ENCODE measurements around the gene ZNF75A.

Gene ZNF75A

DNA sequence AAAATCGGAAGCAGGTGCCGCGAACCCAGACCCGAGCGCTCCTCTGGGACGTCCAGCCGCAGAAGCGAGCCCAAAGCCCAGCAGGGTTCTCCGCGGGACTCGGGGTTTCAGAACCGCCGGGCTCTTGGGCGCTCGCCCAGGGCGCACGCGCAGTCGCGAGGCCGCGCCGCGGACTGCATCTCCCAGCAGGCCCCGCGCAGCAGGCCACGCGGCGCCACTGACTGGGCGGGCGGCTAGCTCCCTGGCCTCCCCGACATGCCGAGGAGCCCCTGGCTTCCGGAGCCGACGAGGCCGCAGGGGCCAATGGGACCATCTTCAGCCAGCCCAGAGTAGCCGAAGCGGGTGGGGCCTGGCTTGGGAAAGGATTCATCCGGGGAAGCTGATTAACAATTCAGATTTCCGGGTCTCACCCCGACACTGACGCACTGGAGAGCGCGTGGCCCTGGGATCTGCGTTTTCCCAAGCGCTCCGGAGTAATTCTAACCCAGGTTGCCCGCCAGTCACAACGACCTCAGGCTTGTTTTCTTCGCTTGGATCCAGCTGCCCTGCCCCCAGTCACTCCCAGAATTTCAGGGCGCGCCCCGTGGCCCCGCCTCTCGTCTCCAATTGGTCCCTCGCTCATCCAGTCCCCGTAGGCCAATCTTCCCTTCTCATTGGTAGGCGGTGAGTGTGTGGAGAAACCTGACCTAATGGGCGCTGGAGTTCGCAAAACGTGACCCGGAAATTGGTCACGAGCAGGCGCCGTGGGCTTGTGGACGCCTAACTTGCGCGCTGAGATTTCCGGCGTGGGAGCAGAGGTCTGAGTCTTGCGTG, 22.4 kb upstream of the ZNF75A start, which contains the start of gene ZNF263 (continued):
- TF ChIP-seq, protein P1, sequence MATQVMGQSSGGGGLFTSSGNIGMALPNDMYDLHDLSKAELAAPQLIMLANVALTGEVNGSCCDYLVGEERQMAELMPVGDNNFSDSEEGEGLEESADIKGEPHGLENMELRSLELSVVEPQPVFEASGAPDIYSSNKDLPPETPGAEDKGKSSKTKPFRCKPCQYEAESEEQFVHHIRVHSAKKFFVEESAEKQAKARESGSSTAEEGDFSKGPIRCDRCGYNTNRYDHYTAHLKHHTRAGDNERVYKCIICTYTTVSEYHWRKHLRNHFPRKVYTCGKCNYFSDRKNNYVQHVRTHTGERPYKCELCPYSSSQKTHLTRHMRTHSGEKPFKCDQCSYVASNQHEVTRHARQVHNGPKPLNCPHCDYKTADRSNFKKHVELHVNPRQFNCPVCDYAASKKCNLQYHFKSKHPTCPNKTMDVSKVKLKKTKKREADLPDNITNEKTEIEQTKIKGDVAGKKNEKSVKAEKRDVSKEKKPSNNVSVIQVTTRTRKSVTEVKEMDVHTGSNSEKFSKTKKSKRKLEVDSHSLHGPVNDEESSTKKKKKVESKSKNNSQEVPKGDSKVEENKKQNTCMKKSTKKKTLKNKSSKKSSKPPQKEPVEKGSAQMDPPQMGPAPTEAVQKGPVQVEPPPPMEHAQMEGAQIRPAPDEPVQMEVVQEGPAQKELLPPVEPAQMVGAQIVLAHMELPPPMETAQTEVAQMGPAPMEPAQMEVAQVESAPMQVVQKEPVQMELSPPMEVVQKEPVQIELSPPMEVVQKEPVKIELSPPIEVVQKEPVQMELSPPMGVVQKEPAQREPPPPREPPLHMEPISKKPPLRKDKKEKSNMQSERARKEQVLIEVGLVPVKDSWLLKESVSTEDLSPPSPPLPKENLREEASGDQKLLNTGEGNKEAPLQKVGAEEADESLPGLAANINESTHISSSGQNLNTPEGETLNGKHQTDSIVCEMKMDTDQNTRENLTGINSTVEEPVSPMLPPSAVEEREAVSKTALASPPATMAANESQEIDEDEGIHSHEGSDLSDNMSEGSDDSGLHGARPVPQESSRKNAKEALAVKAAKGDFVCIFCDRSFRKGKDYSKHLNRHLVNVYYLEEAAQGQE (tag by site-specific recombination; IDR thresholded peaks at IDR 0.05): no peak; the same call in 1 of the 2 replicates
- TF ChIP-seq ZNF768 (tag by site-specific recombination; IDR thresholded peaks at IDR 0.05) (no peak), ZNF274 (IDR thresholded peaks at IDR 0.05; ENCODE audit: low read length) (no peak), ZNF274 (tag by site-specific recombination; IDR thresholded peaks at IDR 0.05; ENCODE audit: borderline replicate concordance) (no peak), ZNF239 (tag by site-specific recombination; IDR thresholded peaks at IDR 0.05) (no peak), IKZF3 (tag by site-specific recombination; IDR thresholded peaks at IDR 0.05) (peak; percentile 96), ZBTB7A (tag by site-specific recombination; IDR thresholded peaks at IDR 0.05; ENCODE audit: low read depth) (0 out of 2 replicates have a peak, but pooled peaks have one; percentile 14), ZBTB21 (tag by site-specific recombination; IDR thresholded peaks at IDR 0.05) (peak; percentile 57; the same call in 1 of the 2 replicates), ZNF311 (tag by site-specific recombination; IDR thresholded peaks at IDR 0.05; ENCODE audit: borderline replicate concordance) (no peak), ZSCAN16 (tag by site-specific recombination; IDR thresholded peaks at IDR 0.05) (no peak), ZNF302 (tag by site-specific recombination; IDR thresholded peaks at IDR 0.05; ENCODE audit: low read depth) (no peak), PRDM1 (tag by site-specific recombination; IDR thresholded peaks at IDR 0.05) (no peak), ZNF426 (tag by site-specific recombination; IDR thresholded peaks at IDR 0.05) (no peak), ZNF529 (tag by site-specific recombination; IDR thresholded peaks at IDR 0.05; ENCODE audit: insufficient replicate concordance) (no peak)
- TF ChIP-seq, protein P2, sequence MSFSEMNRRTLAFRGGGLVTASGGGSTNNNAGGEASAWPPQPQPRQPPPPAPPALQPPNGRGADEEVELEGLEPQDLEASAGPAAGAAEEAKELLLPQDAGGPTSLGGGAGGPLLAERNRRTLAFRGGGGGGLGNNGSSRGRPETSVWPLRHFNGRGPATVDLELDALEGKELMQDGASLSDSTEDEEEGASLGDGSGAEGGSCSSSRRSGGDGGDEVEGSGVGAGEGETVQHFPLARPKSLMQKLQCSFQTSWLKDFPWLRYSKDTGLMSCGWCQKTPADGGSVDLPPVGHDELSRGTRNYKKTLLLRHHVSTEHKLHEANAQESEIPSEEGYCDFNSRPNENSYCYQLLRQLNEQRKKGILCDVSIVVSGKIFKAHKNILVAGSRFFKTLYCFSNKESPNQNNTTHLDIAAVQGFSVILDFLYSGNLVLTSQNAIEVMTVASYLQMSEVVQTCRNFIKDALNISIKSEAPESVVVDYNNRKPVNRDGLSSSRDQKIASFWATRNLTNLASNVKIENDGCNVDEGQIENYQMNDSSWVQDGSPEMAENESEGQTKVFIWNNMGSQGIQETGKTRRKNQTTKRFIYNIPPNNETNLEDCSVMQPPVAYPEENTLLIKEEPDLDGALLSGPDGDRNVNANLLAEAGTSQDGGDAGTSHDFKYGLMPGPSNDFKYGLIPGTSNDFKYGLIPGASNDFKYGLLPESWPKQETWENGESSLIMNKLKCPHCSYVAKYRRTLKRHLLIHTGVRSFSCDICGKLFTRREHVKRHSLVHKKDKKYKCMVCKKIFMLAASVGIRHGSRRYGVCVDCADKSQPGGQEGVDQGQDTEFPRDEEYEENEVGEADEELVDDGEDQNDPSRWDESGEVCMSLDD (tag by site-specific recombination; IDR thresholded peaks at IDR 0.05): peak; percentile 58
- TF ChIP-seq, protein P3, sequence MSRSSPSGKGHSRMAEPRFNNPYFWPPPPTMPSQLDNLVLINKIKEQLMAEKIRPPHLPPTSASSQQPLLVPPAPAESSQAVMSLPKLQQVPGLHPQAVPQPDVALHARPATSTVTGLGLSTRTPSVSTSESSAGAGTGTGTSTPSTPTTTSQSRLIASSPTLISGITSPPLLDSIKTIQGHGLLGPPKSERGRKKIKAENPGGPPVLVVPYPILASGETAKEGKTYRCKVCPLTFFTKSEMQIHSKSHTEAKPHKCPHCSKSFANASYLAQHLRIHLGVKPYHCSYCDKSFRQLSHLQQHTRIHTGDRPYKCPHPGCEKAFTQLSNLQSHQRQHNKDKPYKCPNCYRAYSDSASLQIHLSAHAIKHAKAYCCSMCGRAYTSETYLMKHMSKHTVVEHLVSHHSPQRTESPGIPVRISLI (tag by site-specific recombination; IDR thresholded peaks at IDR 0.05): no peak
- TF ChIP-seq, protein P4, sequence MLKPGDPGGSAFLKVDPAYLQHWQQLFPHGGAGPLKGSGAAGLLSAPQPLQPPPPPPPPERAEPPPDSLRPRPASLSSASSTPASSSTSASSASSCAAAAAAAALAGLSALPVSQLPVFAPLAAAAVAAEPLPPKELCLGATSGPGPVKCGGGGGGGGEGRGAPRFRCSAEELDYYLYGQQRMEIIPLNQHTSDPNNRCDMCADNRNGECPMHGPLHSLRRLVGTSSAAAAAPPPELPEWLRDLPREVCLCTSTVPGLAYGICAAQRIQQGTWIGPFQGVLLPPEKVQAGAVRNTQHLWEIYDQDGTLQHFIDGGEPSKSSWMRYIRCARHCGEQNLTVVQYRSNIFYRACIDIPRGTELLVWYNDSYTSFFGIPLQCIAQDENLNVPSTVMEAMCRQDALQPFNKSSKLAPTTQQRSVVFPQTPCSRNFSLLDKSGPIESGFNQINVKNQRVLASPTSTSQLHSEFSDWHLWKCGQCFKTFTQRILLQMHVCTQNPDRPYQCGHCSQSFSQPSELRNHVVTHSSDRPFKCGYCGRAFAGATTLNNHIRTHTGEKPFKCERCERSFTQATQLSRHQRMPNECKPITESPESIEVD (tag by site-specific recombination; IDR thresholded peaks at IDR 0.05): no peak
- TF ChIP-seq, protein P5, sequence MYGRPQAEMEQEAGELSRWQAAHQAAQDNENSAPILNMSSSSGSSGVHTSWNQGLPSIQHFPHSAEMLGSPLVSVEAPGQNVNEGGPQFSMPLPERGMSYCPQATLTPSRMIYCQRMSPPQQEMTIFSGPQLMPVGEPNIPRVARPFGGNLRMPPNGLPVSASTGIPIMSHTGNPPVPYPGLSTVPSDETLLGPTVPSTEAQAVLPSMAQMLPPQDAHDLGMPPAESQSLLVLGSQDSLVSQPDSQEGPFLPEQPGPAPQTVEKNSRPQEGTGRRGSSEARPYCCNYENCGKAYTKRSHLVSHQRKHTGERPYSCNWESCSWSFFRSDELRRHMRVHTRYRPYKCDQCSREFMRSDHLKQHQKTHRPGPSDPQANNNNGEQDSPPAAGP (tag by site-specific recombination; IDR thresholded peaks at IDR 0.05): no peak; the same call in 1 of the 2 replicates
- TF ChIP-seq, protein P6, sequence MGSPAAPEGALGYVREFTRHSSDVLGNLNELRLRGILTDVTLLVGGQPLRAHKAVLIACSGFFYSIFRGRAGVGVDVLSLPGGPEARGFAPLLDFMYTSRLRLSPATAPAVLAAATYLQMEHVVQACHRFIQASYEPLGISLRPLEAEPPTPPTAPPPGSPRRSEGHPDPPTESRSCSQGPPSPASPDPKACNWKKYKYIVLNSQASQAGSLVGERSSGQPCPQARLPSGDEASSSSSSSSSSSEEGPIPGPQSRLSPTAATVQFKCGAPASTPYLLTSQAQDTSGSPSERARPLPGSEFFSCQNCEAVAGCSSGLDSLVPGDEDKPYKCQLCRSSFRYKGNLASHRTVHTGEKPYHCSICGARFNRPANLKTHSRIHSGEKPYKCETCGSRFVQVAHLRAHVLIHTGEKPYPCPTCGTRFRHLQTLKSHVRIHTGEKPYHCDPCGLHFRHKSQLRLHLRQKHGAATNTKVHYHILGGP (tag by site-specific recombination; IDR thresholded peaks at IDR 0.05): no peak
- TF ChIP-seq, protein P7, sequence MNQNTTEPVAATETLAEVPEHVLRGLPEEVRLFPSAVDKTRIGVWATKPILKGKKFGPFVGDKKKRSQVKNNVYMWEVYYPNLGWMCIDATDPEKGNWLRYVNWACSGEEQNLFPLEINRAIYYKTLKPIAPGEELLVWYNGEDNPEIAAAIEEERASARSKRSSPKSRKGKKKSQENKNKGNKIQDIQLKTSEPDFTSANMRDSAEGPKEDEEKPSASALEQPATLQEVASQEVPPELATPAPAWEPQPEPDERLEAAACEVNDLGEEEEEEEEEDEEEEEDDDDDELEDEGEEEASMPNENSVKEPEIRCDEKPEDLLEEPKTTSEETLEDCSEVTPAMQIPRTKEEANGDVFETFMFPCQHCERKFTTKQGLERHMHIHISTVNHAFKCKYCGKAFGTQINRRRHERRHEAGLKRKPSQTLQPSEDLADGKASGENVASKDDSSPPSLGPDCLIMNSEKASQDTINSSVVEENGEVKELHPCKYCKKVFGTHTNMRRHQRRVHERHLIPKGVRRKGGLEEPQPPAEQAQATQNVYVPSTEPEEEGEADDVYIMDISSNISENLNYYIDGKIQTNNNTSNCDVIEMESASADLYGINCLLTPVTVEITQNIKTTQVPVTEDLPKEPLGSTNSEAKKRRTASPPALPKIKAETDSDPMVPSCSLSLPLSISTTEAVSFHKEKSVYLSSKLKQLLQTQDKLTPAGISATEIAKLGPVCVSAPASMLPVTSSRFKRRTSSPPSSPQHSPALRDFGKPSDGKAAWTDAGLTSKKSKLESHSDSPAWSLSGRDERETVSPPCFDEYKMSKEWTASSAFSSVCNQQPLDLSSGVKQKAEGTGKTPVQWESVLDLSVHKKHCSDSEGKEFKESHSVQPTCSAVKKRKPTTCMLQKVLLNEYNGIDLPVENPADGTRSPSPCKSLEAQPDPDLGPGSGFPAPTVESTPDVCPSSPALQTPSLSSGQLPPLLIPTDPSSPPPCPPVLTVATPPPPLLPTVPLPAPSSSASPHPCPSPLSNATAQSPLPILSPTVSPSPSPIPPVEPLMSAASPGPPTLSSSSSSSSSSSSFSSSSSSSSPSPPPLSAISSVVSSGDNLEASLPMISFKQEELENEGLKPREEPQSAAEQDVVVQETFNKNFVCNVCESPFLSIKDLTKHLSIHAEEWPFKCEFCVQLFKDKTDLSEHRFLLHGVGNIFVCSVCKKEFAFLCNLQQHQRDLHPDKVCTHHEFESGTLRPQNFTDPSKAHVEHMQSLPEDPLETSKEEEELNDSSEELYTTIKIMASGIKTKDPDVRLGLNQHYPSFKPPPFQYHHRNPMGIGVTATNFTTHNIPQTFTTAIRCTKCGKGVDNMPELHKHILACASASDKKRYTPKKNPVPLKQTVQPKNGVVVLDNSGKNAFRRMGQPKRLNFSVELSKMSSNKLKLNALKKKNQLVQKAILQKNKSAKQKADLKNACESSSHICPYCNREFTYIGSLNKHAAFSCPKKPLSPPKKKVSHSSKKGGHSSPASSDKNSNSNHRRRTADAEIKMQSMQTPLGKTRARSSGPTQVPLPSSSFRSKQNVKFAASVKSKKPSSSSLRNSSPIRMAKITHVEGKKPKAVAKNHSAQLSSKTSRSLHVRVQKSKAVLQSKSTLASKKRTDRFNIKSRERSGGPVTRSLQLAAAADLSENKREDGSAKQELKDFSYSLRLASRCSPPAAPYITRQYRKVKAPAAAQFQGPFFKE (tag by site-specific recombination; IDR thresholded peaks at IDR 0.05; ENCODE audit: borderline replicate concordance): no peak

Measured in HEK293 (cell line).